Kidney epithelial cell (primary cell): Measurements from ENCODE around the gene LILRB5. TPM values are rescaled to one million over a fixed set of nuclear protein-coding genes. Genes with fewer than 3 reads are reported as not detected.

ENCODE experiments used
- DNase-seq: peaks from one replicate; pipeline ENCODE4 v3.0.0-alpha.2; 2010; ENCODE audit warnings: low read depth
- H3K27me3 ChIP-seq: 2 replicates; pipeline ENCODE4 v1.6.0; 2011; ENCODE audit warnings: low read length; ENCODE audit not compliant: control insufficient read depth, insufficient read depth
- H3K36me3 ChIP-seq: 2 replicates; pipeline ENCODE4 v1.5.1; 2011; ENCODE audit warnings: low read length; ENCODE audit not compliant: control insufficient read depth, insufficient read depth
- H3K4me3 ChIP-seq: 2 replicates; pipeline ENCODE4 v1.5.1; 2011; ENCODE audit warnings: low read depth, mild to moderate bottlenecking, control low read depth, low read length
- CTCF ChIP-seq: IDR thresholded peaks from 2 replicates; pipeline ENCODE4 v1.5.1; 2011; ENCODE audit warnings: mild to moderate bottlenecking, moderate library complexity, low read length, control low read depth, inconsistent platforms; ENCODE audit not compliant: insufficient read depth, poor library complexity, severe bottlenecking
- total RNA-seq: library from RNA; depleted of rRNA; stranded (reverse); fragments of >200 nt; gene quantifications from 2 replicates; pipeline ENCODE4 v1.2.3, GENCODE V29; 2015

Gene LILRB5
- total RNA-seq, 1 donor from 2014 or later = 0.04 TPM

DNA sequence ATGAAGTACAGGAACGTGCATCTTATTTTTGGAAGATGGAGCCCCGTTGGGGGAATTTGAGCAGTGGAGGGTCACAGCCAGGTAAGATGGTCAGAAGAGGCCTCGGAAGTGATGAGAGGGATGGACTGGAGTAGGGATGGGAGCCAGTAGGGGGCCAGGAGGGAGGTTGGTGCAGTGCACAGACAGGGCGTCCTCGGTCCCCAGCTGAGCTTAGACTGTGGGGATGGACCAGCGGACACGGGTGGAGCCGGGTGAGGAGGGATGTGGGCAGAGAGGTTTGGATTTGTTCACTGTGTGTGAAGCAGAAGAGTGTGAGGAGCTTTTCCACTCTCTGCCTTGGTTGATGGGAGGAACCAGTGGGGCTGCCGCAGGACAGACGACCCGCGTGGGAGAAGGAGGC is 45.8 kb downstream of the LILRB5 start:
- Histone ChIP-seq H3K27me3 (peaks cover 2% of the 10 kb centered on the region), H3K36me3 (peaks cover 6% of the 10 kb centered on the region), H3K4me3 (no peak overlapping the region)
- DNase-seq = no peak
- no peak for TF ChIP-seq CTCF

DNA sequence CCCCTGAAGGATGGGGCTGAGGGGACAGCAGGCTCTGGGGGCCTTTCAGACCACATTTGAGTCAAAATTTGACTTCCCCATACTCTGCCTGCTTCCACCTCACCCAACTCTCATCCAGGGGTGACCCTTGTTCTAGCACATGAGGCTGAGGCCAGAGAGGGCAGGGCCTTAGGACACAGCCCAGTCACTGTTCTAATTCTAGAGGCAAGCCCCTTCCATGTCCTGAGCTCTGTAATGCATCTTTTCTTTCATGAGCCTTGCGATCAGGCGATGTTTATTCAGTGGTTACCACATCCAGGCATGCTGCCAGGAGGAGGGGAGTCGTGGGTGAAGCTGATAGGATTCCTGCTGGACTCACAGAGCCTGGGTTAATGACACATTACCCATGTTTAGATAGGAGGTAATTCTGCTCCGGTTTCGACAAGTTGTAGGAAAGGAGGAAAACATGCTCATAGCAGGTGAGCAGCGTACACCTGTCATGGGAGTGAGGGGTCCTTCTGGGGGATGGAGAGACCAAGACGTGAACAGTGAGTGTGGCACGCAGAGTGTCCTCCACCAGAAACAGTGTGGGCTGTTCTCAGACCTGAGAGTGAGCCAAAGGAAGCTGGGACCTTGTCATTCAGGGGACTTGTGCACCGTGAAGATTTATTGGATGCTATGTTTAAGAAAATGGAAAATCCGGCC is 47.1 kb downstream of the LILRB5 start:
- Histone ChIP-seq H3K4me3 (no peak overlapping the region), H3K27me3 (peaks cover 2% of the 10 kb centered on the region), H3K36me3 (peaks cover 6% of the 10 kb centered on the region)
- TF ChIP-seq CTCF = no peak
- peak; percentile 97 for DNase-seq

DNA sequence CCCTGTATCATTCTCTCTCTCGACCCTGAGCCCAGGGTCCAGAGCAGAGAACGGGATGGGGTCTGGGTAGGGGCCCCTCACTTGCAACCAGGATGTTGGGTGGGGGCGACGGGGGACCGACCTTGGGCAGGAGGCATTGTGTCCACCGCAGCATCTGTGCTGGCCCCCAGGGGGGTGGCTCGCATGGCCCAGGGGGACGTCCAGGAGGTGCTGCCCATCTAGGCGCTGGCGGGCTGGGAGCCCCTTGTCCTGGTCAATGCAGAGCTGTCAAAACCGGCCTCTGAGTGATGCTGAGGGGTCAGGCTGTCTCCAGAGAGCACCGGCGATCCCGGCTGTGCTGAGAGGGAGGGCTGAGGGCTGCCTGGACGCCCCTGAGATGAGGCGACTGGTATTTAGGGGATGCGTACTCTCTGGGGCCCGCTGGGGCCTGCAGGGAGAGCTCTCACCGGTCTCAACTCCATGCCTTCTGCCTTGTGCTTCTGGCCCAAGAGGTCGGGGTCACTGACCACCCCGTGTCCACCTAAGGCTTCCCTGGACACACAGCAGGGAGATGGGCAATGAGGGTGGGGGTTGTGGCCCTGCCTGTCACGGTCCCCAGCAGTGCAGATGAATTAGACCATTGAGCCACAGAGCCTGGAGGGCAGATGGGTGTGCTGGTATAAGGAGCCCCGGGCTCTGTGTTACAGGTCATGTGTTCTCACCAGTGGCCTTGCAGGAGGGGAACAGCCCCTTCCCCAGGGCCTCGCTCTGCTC is 47.8 kb downstream of the LILRB5 start:
- DNase-seq = no peak
- H3K27me3 ChIP-seq = peaks cover 2% of the 10 kb centered on the region
- no peak overlapping the region for H3K4me3 ChIP-seq
- TF ChIP-seq CTCF = no peak
- peaks cover 6% of the 10 kb centered on the region for H3K36me3 ChIP-seq

GRCh38 chr19:54208784-54209057 is 48.4 kb downstream of the LILRB5 start:
- peaks cover 2% of the 10 kb centered on the region for H3K27me3 ChIP-seq
- no peak for TF ChIP-seq CTCF

GRCh38 chr19:54207983-54208783 is 48.9 kb downstream of the LILRB5 start:
- peaks cover 6% of the 10 kb centered on the region for H3K36me3 ChIP-seq

More at GRCh38 chr19:54208784-54209057, 48.4 kb downstream of the LILRB5 start:
- no peak for DNase-seq
- Histone ChIP-seq H3K36me3 (peaks cover 6% of the 10 kb centered on the region), H3K4me3 (no peak overlapping the region)

More at GRCh38 chr19:54207983-54208783, 48.9 kb downstream of the LILRB5 start:
- TF ChIP-seq CTCF = no peak
- H3K27me3 ChIP-seq = peaks cover 2% of the 10 kb centered on the region
- no peak for DNase-seq
- H3K4me3 ChIP-seq = no peak overlapping the region
